ENCODE results near the gene CNTNAP2.

DNA sequence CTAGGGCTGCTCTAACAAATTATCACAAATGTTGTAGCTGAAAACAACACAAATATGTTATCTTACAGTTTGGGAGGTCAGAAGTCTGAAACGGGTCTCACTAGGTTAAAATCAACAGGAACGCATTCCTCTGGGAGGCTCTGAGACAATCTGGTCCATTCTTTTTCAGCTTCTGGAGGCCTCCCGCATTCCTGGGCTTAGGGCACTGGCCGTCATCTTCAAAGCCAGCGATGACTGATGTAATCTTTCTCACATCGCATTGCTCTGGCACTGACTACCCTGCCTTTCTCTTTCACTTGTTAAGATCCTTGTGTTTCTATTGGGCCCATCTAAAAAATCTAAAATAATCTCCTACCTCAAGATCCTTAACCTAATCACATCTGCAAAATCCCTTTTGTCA, 1402.5 kb downstream of the CNTNAP2 start:
- TF ChIP-seq, protein P1, sequence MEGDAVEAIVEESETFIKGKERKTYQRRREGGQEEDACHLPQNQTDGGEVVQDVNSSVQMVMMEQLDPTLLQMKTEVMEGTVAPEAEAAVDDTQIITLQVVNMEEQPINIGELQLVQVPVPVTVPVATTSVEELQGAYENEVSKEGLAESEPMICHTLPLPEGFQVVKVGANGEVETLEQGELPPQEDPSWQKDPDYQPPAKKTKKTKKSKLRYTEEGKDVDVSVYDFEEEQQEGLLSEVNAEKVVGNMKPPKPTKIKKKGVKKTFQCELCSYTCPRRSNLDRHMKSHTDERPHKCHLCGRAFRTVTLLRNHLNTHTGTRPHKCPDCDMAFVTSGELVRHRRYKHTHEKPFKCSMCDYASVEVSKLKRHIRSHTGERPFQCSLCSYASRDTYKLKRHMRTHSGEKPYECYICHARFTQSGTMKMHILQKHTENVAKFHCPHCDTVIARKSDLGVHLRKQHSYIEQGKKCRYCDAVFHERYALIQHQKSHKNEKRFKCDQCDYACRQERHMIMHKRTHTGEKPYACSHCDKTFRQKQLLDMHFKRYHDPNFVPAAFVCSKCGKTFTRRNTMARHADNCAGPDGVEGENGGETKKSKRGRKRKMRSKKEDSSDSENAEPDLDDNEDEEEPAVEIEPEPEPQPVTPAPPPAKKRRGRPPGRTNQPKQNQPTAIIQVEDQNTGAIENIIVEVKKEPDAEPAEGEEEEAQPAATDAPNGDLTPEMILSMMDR (IDR thresholded peaks at IDR 0.05) = no peak
- no peak for TF ChIP-seq POLR2A (IDR thresholded peaks at IDR 0.05)

Data from heart left ventricle (tissue), 13 donors.